Pons (tissue), 1 donor: ENCODE data around the gene SNORC.
"Not testable (repeated sequence)": the region's sequence is repeated elsewhere in the genome, so short reads cannot be mapped to it uniquely, and the experiment has no call there.

Experiments used
- DNase-seq: peaks from one replicate; pipeline ENCODE4 v3.0.0-alpha.2; 2016; ENCODE audit warnings: low spot score

Gene SNORC

DNA sequence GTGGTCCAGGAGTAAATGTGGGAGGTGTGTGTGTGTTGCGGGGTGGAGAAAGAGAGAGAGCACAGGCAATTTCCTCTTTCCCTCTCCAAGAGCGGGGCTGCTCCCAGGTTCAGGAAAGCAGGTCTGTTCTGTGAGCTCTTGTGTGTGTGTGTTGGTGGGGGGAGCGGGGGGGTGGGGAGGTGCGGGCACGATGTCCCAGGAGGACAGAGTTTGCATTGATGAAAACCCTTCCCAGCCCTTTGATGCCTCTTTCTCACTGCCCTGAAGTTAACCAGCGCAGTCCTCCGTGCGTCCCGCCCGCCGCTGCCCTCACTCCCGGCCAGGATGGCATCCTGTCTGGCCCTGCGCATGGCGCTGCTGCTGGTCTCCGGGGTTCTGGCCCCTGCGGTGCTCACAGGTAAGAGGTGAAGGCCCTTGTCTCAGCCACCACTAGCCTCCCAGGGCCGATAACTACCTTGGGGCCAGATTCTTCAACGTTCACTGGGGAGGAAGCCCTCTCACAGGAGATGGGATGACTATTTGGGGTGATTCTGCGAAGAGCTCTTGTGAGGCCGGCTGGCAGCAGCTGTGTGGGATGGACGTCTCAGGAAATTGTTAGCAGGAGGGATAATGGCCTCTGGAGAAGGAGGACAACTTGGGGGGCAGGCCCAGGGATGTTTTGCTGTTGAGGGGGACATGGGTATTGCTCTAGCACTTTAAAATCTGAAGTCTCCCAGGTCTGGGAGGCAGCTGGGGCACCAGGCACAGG lies at the start of gene SNORC:
SNORC (plus strand) TSS at position 247 of the 748 bp plus-strand sequence; CDS start at position 325, 78 bp downstream.
- no peak for DNase-seq

- DNase-seq: no peak
Measured at GRCh38 chr2:232829988-232830387, 40.1 kb upstream of the SNORC start.

GRCh38 chr2:232831496-232831895 lies 38.6 kb upstream of the SNORC start:
- no peak for DNase-seq

GRCh38 chr2:232833830-232834229 lies 36.2 kb upstream of the SNORC start:
- DNase-seq: peak; percentile 55

DNA sequence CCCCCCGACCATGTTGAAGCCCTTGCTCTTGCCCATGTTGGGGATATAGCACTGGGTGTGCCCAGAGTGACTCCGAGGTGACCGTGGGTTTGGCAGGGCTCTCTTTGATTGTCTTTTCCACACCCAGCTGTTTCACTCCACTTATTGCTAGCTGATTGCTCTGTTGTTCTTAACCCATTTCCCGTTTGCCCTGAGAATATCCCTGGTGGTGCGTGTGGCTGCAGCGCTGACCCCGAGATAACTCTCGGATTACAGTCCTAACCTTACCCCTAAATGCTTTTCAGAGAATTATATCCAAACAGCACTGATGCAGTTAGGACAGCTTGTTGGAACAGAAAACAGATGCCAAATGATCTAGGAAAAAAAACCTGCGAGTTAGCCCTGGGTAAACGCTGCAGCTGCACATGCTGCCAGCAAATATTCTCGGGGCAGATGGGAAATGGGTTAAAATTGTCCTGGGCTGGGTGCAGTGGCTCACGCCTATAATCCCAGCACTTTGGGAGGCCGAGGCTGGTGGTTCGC lies 34.3 kb upstream of the SNORC start:
- no peak for DNase-seq

- no peak for DNase-seq
Measured at GRCh38 chr2:232836934-232837333, 33.1 kb upstream of the SNORC start.

- DNase-seq: no peak
Measured at GRCh38 chr2:232838406-232838874, 31.6 kb upstream of the SNORC start.

- DNase-seq: peak; percentile 89
Measured at GRCh38 chr2:232839411-232840079, 30.5 kb upstream of the SNORC start.

DNA sequence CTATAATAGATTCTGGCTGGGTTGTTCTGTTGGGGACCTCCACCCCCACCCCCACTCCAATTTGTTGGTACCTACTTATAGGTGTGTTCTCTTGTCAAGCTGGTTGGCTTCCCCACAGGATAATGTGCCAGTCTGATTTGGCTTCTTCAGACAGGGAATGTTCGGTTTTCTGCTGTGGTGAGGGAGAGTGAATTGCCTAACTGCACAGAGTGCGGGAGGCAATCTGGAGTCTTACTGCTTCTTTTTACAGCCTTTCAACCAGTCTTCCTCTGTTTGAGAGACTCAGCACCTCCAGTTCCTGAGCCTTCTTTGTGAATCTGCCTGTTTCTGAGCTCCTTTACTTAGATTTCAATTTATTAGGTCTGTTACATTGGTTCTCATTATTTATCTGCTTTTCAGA lies 27.4 kb upstream of the SNORC start:
- DNase-seq: no peak

DNA sequence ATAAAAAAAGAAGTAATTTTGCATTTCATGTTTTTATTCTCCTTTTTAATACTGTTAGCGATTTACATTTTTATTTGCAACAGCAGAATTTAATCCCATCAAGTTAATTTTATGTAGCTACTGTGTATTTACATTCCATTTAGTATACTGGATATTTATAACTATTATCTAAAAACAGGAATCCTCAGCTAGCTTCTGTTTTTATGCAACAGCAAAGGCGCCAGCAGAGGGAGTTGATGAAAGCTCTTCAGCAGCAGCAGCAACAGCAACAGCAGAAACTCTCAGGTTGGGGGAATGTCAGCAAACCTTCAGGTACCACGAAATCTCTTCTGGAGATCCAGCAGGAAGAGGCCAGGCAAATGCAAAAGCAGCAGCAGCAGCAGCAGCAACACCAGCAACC lies 26.2 kb upstream of the SNORC start:
- no peak for DNase-seq

DNA sequence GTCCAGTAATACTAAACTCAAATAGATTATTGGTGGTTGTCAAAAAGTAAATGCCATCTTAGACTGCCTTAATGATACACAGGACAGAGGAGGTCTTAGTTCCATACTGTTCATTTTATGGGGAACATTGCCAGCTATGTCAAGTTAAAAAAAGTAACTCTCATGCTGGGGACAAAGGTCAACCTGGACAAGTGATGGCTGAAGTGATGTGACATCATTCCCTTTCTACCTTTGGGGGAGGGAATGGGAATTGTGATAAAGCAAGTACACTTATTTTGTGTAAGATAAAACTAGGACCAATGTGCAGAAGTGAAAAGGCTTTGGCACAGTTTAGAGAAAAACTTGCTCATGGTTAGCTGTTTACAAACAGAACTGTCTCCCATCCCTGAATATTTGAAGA lies 24.0 kb upstream of the SNORC start:
- DNase-seq: no peak

- no peak for DNase-seq
Measured at GRCh38 chr2:232850039-232850438, 20.0 kb upstream of the SNORC start.

GRCh38 chr2:232852081-232852480 lies 18.0 kb upstream of the SNORC start:
- not testable (repeated sequence) for DNase-seq

DNA sequence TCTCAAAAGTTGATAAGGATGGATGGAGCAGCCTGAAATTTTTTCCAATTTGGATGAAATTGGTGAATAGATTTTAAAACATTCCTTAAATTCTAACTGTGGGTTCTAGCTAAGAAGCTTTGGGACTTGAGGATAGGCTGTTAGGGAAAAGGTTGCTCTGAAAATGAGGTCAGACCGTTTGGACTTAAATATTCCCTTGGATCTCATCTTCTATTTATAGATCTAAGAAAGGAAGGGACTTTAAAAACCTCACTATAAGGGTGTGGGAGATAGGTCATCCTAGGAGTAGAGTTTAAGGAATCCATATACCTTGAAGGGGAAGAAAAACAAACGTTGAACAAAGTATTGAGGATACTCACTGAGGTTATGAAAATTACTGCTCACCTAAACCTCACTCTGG lies 17.4 kb upstream of the SNORC start:
- DNase-seq: no peak

- no peak for DNase-seq
Measured at GRCh38 chr2:232854082-232854481, 16.0 kb upstream of the SNORC start.

- DNase-seq: no peak
Measured at GRCh38 chr2:232857158-232857563, 12.9 kb upstream of the SNORC start.

- no peak for DNase-seq
Measured at GRCh38 chr2:232859385-232859916, 10.6 kb upstream of the SNORC start.

DNA sequence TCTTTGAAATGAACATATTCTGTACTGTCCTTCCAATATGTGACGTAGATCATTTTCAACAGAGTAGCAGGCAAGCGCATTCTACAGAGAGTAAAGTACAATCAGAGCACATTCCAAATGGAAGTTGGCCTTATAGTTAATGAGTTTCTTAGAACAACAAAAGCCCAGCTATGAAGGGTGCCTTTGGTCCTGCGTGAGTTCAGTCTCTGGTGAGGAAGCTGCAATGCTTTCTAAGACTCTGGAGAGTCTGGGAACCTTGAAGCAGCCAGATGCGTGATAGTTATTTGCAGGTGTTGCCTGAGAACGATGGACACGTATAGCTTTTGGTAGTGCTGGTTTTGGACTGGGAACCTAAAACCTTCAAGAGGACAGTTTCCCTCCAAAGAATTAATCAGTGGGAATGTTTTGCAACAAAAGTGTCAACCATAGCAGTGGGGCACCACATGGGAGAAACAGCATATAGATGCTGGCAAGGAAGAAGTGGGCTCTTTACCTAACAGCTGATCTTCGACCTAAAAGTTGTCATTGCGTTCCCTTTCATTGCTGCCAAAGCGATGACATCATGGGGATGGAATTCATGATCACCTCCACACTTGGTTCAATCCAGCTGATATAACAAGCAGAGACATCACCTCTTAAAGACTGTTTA lies 9.3 kb upstream of the SNORC start:
- DNase-seq: no peak

GRCh38 chr2:232861353-232861752 lies 8.7 kb upstream of the SNORC start:
- no peak for DNase-seq

GRCh38 chr2:232863996-232864395 lies 6.1 kb upstream of the SNORC start:
- no peak for DNase-seq

DNA sequence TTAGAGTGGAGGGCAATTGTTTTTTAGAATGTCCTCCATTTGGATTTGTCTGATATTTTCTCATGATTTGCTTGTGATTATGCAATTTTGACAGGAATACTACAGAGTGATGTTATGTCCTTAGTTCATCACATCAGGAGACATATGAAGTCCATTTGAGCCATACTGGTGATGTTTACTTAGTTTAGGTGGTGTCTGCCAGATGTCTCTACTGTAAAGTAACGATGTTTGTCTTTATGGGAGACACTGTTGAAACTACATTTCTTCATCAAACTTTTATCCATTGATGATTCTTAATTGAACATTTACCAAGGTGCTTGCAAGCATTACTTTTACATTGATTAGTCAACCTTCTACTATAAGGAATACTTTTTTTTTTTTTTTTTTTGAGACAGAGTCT lies 4.9 kb upstream of the SNORC start:
- DNase-seq: no peak

GRCh38 chr2:232866104-232866503 lies 4.0 kb upstream of the SNORC start:
- DNase-seq: no peak
